GM21367 (cell line): ENCODE data around the gene SPINT1.

Experiments
- ATAC-seq: cut with Tn5 transposase; IDR thresholded peaks from one replicate; pipeline ENCODE4 v1.9.1; 2021; ENCODE audit not compliant: unreplicated experiment

Gene SPINT1

DNA sequence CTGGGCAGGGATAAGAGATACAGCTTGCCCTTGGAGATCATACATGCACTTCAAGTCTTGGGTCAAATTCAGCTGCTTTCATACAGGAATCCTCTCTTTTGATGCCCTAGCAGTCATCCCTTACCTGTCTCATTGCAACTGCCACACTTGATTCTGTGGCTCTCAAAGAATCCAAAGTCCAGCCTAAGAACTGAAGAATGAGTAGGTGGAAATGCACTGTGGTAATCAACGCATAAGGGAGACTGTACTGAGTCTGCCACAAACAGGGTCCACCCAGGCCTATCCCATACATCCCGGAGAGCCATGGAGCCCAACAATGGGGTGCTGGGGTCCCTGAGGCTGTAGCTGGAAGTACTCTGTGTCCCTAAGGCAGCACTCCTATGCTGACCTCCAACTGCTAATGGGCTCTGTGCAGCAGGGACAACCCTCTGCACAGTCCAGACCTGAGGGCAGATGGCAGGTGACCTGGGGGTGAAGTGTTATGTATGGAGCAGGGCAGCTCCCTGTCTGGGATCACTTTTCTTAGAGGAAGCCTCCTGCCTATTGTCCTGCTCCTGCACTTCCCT is 48.7 kb downstream of the SPINT1 start:
- no peak for ATAC-seq

DNA sequence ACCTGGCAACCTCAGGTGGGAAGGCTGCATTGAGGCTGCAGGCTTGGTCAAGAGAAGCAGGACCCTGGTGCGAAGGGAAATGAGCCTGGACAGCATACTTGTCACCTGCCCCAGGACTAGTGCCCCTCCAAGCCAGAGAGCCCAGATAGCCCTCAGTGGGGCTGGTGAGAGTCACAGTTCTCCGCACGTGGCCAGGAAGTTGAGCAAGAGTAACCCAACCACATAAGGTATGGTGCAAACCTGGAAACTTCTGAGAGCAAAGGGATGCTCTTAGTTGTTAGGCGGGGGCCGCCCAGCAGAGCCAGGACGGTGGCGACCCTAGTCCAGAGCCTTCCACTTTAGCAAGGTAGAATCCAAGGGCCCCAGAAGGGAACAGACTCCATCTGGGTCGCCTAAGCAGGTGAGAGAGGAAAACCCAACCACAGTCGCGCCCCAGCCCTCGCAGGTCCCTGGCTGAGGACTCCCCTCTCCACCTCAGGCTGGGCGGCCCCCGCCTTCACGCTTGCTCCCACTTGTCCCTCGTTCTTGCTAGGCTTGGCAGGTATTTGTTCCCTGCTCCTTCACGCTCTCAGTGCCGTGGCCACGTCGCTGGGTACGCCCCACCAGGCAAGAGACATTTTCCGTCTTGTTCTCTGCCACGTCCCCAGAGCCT is 49.3 kb downstream of the SPINT1 start:
- no peak for ATAC-seq

DNA sequence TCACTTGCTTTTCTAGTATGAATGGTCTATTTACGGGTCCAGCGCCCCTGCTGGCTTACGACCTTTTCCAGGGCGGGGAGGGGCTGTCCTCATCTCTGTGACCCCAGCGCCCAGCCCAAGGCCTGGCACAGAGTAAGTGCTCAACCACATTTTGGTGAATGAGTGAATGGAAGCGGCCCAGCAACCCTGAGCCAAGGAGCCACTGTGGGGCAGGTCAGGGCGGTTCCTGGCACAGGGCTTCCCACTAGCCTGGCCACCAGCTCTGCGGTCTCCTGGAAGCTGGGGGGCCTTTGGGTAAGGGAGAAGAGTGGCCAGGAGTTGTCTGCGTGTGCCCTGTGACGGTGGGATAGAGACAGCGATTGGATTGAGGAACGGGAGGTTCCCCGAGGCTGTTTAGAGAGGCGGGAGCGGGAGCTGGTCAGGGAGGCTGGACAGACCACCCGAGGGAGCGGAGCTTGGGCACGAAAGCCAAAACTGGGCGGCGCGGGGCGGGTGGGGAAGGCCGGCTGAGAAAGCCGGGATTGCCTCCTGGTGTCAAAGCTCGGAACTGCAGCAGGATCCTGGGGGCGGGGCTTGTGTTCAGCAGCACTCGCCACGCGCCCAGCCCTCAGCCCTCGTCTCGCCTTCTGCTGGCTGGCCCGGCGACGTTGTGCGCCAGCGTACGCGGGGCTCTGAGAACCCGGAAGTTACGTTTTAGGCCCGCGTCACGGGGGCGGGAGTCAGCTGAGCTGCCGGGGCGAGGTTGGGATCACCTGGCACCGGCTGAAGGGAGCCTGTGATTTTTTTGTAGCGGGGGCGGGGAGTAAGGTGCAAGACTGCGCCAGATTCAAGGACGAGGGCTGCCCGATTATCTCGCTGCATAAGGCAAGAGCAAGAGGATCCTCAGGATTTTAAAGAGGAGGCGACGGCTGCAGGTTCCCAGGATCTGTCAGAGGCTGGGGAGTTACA is 50.2 kb downstream of the SPINT1 start, which contains the start of gene VPS18:
Gene VPS18, plus strand, starts transcription at position 718 of the 948 bp plus-strand sequence. CDS start 319 bp downstream, outside the sequence.
- ATAC-seq, result peak; percentile 62

DNA sequence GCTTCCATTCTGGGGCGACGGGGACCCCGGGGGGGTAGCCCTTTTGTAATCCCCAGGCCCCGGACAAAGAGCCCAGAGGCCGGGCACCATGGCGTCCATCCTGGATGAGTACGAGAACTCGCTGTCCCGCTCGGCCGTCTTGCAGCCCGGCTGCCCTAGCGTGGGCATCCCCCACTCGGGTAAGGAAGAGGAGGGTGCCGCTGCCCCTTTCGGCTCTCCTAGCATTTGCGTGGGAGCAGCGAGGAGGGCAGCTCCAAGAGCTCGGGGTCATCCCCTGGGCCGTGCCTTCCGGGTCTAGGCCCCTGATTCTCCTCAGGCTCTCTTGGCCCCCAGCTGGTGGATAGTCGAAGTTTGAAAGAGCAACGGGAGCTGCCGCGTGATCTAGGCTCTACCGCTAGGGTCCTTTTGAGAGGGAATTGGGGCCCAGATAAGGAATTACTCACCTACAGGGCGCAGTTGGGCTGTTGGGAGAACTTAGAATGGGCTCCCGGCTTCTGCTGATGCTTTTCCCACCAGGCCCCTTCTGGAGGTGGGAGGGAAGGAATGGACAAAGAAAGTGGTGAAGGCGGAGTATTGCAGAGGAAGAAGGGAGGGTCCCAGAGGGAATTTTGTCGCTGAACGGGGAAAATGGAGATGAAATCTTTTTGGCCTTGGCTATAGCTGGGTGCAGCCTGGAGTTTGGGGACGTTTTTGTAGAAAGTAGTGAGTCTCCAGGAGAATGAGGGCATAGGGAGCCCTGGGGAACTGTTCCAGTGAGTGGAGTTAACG is 51.0 kb downstream of the SPINT1 start:
- ATAC-seq, result no peak

DNA sequence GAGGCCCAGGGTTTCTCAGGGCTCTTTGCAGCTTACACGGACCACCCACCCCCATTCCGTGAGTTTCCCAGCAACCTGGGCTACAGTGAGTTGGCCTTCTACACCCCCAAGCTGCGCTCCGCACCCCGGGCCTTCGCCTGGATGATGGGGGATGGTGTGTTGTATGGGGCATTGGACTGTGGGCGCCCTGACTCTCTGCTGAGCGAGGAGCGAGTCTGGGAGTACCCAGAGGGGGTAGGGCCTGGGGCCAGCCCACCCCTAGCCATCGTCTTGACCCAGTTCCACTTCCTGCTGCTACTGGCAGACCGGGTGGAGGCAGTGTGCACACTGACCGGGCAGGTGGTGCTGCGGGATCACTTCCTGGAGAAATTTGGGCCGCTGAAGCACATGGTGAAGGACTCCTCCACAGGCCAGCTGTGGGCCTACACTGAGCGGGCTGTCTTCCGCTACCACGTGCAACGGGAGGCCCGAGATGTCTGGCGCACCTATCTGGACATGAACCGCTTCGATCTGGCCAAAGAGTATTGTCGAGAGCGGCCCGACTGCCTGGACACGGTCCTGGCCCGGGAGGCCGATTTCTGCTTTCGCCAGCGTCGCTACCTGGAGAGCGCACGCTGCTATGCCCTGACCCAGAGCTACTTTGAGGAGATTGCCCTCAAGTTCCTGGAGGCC is 55.8 kb downstream of the SPINT1 start:
- no peak for ATAC-seq

DNA sequence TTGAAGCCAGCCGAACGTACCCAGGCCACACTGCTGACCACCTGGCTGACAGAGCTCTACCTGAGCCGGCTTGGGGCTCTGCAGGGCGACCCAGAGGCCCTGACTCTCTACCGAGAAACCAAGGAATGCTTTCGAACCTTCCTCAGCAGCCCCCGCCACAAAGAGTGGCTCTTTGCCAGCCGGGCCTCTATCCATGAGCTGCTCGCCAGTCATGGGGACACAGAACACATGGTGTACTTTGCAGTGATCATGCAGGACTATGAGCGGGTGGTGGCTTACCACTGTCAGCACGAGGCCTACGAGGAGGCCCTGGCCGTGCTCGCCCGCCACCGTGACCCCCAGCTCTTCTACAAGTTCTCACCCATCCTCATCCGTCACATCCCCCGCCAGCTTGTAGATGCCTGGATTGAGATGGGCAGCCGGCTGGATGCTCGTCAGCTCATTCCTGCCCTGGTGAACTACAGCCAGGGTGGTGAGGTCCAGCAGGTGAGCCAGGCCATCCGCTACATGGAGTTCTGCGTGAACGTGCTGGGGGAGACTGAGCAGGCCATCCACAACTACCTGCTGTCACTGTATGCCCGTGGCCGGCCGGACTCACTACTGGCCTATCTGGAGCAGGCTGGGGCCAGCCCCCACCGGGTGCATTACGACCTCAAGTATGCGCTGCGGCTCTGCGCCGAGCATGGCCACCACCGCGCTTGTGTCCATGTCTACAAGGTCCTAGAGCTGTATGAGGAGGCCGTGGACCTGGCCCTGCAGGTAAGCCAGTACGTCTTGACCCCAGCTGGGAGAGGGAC is 56.6 kb downstream of the SPINT1 start:
- no peak for ATAC-seq

DNA sequence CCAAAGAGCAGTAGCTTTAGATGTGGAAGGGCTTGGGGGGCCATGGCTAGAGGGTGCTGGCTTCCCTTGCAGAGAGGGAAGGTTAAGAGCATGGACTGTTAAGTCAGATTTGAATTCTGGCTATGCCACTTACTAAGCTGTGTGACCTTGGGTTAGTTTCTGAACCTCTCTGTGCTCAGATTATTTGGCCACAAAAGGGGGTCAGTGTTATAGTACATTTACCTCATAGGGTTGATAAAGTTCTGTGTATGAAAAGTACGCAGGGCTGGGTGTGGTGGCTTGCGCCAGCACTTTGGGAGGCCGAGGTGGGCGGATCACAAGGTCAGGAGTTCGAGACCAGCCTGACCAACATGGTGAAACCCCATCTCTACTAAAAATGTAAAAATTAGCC is 57.2 kb downstream of the SPINT1 start:
- no peak for ATAC-seq

DNA sequence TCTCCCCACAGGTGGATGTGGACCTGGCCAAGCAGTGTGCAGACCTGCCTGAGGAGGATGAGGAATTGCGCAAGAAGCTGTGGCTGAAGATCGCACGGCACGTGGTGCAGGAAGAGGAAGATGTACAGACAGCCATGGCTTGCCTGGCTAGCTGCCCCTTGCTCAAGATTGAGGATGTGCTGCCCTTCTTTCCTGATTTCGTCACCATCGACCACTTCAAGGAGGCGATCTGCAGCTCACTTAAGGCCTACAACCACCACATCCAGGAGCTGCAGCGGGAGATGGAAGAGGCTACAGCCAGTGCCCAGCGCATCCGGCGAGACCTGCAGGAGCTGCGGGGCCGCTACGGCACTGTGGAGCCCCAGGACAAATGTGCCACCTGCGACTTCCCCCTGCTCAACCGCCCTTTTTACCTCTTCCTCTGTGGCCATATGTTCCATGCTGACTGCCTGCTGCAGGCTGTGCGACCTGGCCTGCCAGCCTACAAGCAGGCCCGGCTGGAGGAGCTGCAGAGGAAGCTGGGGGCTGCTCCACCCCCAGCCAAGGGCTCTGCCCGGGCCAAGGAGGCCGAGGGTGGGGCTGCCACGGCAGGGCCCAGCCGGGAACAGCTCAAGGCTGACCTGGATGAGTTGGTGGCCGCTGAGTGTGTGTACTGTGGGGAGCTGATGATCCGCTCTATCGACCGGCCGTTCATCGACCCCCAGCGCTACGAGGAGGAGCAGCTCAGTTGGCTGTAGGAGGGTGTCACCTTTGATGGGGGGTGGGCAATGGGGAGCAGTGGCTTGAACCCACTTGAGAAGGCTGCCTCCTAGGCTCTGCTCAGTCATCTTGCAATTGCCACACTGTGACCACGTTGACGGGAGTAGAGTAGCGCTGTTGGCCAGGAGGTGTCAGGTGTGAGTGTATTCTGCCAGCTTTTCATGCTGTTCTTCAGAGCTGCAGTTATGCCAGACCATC is 59.0 kb downstream of the SPINT1 start:
- no peak for ATAC-seq

DNA sequence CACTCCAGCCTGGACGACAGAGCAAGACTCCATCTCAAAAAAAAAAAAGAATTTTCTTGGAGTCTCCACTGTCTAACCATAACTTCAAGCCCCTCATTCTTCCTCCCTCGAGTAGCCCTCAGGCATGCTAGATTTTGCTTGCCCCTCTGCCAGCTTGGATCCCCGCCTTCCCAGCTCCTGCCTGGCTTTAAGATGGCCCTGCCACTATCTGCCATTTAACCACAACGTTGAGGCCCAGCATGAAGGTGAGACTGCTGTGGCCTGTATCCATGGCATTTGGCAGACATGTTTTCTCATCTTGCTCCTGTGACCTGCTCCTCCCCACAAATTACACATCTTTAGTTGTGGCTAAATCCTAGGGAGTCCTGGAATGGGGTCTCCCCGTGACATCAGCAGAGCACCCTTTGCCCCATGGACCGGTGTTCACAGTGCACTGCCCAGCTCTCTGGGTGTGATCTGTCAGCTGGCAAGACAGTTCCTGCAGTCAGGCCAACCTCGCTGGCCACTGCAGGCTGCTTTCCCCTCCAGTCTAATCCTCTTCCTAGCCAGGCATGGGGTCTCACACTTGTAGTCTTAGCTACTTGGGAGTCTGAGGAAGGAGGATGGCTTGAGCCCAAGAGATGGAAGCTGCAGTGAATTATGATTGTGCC is 60.8 kb downstream of the SPINT1 start:
- no peak for ATAC-seq

DNA sequence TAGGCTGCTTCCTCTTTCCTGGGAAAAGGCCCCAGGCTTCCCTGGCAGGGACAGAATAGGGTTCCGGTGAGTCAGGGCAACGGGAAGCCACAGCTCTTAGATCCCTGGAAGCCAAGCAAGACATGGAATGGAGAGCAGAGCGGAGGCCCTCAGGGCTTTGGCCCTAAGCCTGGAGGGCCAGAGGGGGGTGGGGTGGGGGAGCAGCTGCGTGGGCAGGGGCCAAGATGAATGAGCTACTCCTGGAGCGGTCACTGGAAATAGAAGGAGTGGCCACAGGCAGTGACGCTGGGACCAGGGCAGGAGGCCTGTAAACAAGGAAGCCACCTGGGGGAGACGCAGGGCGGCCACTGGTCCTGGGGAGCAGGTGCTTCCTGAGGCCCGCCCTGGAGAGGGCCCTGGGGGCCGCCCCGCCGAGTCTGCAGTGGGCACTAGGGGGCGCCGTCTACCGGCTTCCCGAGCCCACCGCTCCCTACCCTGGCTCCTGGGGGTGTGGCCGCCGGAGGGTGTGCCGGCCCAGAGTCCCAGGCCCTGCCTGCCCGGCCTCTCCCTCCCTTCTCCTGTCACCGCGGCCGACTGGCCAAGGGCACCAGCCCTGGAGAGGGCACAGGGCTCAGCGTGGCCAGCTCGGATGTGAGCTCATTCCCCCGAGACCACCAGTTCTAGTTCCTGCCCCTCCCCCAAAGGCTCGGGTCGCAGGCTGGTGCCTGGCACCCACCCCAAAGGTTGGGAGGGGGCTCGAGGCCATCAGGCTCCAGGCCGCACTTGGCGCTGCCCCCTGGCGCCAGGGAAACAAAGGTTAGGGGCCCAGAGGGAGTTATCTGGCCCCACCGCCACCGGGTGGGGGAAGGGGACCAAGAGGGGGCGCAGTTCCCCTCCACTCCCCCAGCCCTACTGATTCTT is 62.5 kb downstream of the SPINT1 start:
- peak; percentile 69 for ATAC-seq

DNA sequence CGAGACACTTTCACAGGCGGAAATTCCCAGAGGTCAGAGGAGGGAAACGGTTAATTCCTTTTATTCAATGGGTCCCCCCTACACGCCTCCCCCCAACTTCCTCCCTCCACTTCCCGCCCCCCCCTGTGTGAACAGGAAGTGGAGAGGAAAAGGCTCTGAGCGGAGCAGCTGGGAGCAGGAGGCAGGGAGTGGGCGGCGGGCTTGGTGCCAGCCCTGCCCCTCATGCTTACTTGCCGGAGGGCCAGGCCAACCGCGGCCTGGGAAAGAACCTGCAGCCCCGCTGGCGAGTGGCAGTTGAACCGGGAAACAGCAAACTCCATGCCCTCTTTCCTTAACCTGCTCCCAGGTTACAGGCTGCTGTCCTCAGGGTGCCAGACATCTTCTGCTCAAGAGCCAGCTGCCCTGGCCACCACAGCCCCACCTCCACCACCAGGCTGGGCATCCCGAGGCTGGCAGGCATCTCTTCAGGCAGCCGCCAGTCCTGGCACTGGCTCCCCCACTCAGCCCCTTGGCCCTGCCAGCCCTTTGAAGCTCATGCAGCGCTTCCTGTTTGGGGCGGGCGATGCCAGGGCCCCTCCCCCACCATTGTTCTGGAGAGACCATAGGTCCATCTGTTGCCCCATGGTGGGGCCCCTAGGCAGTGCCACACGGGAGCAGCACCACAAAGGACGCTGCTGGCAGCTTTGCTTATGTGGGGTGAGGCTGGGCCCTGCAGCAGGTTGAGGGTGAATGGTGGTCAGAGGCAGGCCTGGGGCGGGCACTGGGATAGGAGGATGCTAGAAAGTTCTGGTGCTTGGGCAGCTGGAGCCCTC is 63.3 kb downstream of the SPINT1 start:
- no peak for ATAC-seq
